HTERT RPE-1 (cell line): ENCODE results near the gene LRP1-AS.

Source experiments
- in situ Hi-C: fragments of 300-500 bp; cut with MboI; formaldehyde crosslinking; loops from 4 replicates; pipeline ENCODE4 v1.14.3; 2020; ENCODE audit warnings: low sequenced_read_pairs

The LRP1-AS gene

DNA sequence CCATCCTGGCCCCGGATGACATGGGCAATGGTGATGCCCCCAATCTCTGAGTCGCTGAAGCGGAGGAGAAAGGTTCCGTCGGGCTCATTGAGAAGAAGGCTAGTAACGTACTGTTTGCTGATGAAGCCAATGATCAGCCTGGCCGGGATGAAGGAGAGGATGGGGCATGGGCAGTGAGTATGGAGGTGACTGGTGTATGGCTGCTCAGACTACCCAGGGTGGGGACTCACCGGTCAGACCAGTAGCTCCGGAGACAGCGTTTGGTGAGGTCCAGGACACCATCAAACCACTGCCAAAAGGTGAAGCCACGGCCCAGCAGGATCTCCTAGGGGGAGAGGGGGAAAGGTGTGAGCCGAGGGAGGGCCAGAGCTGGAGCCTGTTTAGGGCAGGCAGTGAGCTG, 47.7 kb downstream of the LRP1-AS start:
- in situ Hi-C loops: no loop called here

DNA sequence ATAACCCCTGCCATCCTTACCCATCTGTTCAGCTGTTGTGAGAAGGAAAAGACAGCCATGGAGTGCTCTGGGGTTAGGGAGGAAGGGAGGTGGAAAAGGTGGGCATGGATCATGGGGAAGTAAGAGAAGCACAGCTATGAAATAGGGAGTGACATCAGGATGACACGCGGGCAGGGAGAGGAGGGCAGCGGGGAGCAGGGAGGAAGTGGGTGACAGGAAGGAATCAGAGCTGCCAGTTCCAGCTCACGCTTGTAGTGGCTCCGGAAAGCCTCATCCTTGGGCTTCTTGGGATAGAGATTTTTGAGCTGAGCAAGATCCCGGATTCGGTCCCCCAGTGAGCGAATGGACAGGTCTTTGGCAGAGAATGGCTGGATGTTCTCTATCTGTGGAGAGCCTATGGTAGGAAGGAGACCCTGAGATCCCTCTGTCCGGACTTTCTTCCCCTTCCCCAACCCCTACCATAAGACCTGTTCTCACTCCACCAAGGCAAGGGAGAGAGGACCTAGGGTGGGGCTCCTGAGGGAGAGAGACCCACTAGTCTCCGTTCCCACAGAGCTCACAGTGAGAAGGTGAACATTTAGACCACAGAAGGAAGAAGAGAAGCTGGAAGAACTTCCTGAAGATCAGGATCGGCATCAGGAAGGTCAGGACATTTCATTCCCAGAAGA, 48.2 kb downstream of the LRP1-AS start:
- in situ Hi-C loops: no loop called here

DNA sequence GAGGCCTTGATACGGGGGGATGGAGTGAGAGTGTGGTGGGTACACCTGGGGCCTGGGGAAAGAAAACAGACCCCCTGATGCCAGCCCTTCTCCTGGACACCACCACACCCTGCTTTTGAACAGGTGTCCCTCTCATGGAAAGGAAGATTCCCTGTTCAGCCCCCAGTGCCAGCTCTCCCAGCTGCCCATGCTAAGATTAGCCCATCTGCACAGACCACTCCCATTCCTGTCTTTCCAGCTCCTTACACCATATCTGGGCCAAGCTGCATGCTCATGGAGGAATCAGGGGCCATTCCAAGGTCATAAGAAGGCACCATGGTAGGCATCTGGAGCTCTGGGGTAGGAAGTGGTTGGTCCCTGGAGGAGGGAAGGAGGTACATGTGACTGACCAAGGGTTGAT, 48.9 kb downstream of the LRP1-AS start:
- in situ Hi-C loops: no loop called here

- in situ Hi-C loops: no loop called here
These were observed 49.9 kb downstream of the LRP1-AS start for GRCh38 chr12:57097554-57097835.

GRCh38 chr12:57096748-57097553, 50.5 kb downstream of the LRP1-AS start:
- in situ Hi-C loops: no loop called here

GRCh38 chr12:57096099-57096572, 51.3 kb downstream of the LRP1-AS start:
- in situ Hi-C loops: no loop called here

DNA sequence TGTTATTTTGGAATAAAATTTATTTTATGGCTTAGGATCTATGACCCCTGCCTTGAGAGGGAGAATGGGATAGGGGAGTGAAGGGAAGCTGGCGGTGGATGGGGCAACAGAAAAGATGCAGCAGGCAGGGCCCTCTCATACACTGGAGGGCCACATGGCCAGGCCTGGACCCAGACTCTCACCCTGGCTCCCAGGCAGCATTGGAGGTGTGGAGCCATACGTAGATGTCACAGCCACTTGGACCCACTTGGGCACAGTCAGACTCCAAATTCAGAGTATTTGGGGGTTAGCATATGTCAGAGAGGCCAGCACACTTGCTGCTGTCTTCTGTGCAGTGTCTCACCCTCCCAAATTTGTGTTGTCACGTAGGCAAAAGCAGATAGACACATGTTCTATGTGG, 52.0 kb downstream of the LRP1-AS start:
- in situ Hi-C loops: no loop called here
